GM03348 (cell line): Measurements from ENCODE around the gene CRACDL.
A peak's percentile ranks its signal among the peaks of the same experiment; 100 is the strongest.
"Not testable (repeated sequence)": the region's sequence is repeated elsewhere in the genome, so short reads cannot be mapped to it uniquely, and the experiment has no call there.

ENCODE experiments used
- DNase-seq: peaks from one replicate; pipeline ENCODE4 v3.0.0; 2012; ENCODE audit warnings: low spot score

The CRACDL gene

DNA sequence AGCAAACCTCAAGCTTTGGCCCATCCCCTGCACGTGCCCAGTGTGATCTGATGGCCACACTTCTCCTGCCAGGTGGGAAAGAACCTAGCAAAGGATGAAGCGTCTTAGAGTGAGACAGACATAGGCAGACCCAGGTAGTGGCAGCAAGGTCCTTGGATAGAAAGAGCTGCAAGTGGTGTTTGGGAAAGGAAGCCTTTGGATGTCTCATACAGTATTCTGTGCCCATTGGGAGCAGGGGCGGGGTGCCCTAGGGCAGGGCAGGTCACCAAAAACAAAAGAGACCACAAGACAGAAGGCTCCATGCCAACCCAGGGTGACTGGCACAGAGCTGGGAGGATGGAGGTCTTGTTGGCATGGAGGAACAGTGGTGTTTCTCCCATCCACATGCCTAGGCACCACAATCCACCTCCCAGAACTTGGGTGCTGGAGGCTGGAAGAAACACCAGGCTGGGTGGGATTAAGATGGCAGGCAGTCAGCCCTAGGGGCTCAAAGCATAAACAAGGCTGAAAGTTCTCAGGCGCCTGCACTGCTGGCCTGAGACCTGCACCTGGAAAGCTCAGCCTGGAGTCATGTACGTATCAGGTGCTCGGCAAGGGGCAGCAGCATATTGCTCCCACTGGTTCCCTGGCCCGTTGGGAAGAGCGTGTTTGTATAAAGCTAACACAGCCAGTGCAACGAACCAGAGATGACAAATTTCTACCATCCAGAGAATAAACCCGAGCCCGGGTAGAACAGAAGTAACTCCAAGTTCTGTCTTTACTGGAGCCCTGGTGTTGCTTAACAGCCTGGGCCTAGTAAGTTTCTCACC is 52.9 kb downstream of the CRACDL start:
- DNase-seq, result no peak

DNA sequence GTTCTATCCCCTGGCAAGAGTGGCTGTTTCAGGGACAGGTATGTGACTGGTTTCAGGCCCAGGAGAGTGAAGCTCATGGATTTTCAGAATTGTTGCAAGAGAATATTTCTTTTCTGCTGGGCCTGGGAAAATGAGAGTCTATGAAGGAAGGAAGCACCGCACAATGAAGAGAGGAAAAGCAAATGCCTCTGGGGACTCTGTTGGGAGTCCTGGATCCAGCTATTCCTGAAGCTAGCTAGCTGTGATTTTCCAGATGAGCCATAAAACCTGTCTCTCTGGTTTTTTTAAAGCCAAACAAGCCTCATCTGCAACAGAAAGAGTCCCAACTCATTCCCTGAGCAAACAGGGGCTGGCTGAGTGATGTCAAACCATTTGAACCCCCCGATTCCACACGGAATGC is 53.7 kb downstream of the CRACDL start:
- DNase-seq, result no peak

DNA sequence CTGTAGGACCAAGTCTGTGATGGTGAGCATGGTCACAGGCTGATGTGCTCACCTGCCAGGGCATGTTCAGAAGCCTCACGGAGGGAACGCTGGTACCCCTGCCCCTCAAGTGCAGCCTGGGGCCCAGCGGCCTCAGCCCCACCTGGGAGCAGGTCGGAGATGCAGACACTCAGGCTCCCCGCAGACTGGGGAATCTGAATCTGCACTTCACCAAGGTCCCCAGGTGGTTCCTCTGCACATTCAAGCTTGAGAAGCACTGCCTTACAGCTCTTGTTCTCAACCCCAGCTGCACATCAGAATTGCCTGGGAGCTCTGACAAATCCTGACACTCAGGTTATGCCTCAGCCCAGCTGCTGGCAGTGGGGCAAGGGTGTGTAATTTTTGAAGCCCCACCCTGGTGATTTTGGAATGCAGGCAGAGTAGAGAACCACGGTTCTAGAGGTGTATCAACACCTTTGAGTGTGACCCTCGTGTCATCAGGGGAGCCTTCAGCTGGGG is 54.8 kb downstream of the CRACDL start:
- DNase-seq, result no peak

DNA sequence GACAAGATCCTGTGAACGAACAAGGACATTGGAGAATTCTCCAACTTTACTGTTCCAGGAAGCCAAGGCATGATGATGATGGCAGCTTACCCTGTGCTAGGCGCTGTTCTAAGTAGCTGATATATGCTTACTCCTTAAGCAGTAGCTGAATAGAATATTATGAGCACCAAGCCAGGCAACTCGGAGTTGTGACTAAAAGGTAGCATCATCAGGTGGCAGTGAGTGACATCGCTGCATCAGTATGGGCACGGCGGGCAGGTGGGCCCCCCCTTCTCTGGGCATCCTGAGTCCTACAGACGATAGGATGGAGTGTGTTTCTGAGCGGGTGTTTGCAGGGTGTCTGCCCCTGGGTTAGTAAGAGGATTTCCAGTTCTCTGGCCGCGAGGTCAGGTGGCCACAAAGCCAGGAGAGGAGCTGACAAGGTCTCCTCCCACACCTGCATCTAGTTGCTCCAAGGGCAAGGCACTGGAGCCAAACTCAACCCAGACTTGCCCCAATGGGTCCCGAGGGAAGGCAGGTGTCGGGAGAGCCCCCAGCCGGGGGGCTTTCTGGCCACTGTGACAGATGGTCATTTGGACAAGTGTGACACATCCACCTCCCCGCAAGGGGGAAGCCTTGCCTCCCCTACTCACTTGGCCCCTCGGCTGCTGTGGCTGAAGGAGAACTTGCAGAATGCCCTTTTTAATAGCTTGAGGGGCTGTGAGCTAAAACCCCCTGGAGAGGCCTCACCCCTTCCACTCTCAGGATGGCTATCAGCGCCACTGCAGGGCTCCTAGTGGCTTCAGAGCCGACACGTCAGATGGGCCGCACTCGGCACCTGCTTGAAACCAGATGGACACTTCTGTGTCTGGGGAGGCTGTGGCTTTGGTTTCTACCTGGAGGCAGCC is 55.5 kb downstream of the CRACDL start:
- DNase-seq, result peak; percentile 5

DNA sequence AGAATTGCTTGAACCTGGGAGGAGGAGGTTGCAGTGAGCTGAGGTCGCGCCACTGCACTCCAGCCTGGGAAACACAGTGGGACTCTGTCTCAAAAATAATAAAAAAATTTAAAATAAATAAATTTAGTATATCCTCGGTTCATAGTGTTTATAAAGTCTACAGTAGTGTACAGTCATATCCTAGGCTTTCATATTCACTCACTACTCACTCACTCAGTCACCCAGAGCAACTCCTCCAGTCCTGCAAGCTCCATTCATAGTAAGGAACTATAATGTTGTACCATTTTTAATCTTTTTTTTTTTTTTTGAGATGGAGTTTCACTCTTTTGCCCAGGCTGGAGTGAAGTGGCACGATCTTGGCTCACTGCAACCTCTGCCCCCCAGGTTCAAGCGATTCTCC is 58.4 kb downstream of the CRACDL start:
- not testable (repeated sequence) for DNase-seq

DNA sequence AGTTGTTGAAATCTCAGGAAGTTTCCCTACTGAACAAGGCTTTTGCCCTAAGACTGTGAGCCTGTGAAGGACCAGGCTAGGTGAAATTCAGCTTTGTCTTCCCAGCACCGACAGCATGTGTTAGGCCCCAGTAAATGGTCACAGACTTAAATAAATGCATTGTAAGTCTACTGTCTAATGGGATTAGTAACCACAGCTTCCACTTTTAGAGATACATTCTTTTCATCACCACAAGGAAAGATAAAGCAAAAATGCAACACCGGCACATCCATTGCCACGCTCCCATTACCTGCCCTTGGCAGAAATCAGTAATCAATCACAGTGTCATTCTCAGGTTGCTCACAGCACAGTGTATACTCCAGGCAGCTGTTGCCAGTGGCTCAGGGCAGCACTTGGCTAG is 59.3 kb downstream of the CRACDL start:
- DNase-seq, result peak; percentile 1

DNA sequence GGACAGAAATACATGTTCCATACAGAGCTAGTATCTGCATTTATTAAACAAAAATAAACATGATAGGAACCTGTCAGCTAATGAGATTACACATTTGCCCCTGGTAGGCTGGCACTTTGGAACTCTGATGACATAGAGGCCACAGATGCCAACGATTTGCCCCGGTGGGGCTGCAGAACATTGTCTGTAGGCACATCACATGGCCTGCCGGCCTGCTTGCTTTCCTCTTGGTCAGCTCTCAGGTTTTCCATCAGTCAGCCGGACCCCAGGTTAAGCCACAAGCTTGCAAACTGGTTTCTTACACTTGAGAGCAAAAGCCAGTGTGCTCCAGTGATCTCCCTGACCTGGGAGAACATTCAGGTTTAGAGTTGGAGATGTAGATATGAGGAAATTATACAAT is 60.3 kb downstream of the CRACDL start:
- no peak for DNase-seq

DNA sequence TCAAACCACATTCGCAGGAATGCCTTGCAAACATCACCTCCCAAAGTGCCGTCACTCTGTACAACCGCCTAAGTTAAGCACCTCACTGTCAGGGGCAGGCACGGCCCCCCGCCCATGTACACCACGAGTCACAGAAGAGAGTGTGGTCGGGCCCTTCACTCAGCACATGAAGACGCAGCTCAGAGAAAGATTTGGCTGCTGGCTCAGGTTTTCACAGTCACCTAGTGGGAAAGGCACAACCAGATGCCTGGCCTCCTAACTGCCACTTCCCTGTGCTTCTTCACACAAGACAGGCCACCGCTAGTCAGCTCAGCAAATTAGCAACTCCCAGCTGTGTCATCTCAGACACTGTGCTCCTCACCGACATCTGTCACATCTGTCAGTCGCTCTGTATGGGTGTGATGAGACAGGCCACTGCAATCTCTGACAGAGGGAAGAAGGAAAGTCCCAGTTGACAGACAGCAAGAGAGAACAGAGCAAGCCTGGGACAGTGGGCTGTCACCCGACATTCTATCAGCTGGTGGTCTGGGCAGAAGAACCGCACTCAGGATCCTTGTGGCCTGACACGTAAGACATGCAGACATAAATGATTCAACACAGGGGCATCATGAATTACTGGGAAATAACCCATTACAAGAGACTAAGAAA is 60.8 kb downstream of the CRACDL start:
- peak; percentile 2 for DNase-seq

DNA sequence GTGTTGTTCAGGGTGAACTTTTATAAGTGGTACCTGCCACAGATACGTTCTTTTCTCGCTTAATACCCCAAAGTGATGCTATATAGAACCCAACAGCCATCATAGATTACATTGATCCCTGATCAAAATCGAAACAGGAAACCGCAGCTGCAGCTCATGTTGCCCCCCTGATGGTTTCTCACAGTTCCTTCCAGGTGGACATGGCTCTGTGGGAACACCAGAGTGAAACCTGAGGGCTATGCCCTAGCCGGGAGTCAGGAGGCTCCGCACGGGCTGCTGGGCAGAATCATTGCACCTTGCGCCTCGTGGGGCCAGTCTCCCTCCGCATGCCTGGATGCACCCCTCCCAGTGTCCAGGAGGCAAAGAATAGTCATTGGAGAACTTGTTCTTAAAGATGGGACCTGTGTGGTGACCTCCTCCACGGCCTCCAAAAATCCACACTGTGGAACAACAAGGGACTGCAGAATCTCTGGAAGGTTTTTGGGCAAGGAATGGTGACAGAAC is 61.8 kb downstream of the CRACDL start:
- DNase-seq, result no peak

DNA sequence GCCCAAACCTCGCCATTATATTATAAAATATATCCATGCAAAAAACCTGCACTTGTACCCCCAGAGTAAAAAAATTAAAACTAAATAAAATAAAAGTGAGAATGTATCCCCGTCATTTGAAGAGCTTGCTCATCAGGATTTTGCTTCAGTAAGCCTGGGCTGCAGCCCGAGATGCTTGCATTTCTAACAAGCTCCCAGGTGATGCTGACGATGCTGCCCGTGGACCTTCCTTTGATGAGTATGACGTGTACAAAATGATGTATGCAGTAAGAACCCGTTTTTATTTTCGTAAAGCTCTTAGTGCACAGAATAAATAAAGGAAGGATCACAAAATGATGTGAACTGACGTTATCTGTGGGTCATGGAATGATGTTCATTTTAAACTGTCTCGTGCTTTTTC is 63.5 kb downstream of the CRACDL start:
- no peak for DNase-seq

DNA sequence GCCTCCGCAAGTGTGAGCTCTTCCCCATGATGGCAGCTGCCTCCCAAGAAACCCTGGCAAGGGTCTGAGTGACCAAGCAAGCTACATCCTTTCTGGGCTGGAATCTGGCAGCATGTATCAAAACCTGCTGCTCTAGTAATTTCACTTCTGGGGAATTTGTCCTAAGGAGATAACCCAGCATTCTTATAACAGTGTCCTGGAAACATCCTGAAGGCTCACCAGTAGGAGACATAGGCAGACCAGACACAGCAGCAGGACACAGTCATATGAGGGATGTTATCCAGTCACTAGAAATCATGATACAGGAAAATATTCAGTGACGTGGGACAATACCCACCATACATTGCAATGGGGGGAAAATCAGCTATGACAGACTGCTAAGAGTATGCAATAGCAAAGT is 64.5 kb downstream of the CRACDL start:
- DNase-seq, result no peak

DNA sequence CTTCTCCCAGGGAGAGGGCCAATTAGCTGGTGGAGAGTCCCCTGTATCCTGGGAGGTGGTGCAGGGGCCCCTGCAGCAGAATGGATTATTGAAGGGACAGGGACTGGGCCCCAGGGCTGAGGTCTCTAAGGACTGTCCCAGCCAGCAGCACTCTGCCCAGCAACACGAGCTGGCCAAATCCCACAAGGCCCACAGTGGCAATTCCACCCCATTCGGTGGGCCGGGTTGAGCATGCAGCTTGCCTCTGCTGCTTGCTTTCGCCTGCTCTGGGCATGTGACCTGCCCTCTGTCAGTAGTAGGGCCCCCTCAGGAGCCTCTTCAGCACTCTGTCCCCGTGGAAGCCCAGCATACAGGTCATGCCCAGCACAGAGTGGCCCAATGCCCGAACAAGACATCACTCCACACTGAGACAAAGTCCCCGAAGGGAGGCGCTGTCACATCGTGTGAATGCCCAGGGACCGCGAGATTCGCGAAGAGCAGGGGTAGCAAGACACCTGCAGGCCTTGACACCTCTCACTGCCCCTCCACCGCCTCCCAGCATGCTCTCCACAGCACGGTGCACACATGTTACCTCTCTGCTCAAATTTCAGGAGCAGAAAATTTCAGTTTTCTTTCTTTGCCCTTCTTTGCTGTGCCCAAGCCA is 65.4 kb downstream of the CRACDL start:
- DNase-seq, result no peak

DNA sequence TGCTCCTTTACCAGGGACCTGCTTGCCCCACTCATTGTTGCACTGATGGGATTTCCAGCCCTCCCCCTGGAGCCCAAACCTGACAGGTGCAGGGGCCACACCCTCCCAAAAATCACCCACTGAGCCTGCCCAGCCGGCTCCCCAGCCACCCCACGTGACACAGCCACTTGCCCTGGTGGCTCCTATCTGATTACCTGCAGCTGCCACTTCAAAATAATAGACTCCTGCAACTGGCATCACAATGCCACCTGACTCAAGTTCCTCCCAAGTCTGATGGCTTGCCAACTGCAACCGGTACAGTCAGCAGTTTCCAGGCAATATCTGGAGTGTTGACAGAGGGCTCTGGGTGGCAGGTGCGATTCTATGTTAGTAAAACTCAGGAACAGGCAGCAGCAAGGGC is 66.2 kb downstream of the CRACDL start:
- DNase-seq, result no peak

DNA sequence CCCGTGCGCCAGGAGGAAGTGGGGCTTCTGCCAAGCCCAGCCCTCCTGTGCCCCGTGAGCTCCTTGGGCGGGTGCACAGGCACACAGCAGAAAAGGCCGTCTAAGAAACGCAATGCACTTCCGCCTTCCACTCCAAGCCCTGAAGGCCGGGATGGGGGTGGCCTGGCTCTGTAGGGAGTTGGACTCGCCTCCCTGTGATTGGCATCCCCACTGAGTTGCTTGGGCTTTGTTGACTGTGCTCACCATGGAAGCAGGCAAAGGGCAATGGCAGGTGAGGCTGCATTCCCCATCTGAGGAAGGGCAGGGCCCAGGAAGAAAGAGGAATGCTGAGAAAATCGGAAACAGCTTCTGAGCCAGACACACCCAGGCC is 66.8 kb downstream of the CRACDL start:
- no peak for DNase-seq

DNA sequence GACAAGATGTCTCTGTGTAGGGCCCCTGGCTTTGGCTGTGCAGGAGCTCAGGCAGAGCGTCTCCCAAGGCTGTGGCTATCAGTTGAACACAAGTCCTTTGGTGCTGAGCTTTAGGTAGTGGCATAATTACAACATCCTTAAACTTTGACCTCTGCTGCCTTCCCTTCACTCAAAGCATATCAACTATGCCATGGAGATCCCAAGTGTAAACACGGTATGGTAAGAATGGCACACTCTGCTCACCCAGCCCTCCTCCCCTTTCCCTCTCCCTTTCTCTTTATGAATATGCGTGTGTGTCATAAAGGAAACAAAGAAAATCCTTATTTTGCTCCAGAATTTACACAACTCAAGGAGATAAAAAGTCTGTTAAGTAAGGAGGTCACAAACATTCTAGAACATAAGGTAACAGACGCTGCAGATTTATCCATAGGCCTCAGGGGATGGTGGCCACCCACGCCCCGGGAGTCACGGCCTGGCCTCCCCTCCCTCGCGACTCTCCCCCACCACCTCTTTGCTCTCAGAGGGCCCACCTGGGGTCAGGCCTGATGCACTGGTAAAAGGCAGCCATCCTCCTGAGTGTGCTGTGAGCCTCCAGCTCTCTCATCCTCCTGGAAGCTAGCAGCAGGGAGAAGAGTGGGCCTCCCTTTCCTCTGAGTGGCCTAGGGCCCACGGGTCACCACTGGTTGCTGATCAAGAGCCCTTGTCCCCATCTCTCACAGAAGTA is 67.3 kb downstream of the CRACDL start:
- no peak for DNase-seq

DNA sequence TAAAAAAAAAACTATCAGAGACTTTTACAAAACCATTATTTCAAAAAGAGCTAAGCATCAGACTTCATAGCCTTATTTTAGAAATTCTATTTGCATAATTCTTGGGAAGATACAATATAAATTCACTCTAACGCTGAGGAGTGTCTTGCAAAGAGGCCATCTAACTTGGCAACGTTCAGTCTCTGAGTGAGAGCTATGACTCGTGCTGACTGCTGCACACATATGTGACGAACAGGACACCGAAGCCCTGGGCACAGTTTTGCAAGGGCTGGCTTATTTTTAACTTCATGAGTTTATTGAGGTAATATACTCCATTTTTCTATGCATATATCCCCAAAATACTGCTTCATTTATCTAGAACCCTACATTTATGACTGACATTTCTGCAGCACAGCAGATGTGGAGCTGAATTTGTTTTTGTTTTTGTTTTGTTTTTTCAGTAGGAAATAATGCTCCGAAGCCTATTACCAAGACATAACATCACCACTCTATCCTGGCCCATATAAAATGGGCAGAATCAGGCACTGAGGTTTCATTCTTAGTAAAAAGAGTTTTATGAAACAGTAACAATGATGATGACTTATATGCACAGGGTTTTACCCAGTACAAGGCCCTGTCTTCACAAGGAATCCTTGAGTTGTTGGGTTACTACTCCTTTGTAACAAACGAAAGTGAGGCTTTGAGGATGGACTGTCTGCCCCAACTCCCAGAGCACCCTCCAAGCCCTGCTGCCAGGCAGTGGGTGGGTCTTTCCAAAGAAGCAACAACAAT is 68.3 kb downstream of the CRACDL start:
- DNase-seq, result no peak

DNA sequence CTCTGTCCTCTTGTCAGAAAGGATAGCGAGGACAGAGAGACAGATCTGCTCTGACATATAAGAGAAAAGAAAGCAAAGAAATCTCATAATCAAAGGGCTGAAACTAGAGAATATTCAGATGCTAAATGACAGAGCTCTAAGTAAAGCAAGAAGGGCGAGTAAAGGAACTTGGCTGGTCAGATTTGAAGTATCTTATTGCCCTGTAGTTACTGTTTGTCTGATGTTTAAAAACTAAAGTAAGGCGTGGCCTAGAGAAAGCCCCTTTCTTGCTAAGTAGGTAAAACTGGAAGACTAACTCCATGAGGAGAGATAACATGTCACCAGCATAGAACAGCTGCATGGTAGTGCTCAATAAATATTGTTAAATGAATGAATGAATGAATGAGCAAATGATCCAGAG is 70.0 kb downstream of the CRACDL start:
- no peak for DNase-seq

DNA sequence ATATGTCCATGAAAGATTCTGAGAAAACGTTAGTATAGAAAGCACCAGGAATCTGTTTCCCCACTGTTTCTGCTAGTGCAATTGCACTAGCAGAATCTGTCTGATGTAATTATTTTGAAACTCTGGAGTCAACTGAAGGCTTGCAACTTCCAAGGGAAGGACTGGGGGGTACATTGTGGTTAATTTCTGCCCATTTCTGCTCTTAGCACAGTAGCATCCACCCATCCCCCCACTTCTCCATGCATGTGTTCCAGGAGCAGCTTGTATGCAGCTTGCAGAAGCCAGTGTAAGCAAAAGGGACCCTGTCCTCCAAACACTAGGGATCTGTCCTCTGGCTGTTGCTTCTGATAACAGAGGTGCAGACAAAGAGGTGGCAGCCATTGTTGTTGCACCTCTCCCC is 74.4 kb downstream of the CRACDL start:
- DNase-seq, result no peak

DNA sequence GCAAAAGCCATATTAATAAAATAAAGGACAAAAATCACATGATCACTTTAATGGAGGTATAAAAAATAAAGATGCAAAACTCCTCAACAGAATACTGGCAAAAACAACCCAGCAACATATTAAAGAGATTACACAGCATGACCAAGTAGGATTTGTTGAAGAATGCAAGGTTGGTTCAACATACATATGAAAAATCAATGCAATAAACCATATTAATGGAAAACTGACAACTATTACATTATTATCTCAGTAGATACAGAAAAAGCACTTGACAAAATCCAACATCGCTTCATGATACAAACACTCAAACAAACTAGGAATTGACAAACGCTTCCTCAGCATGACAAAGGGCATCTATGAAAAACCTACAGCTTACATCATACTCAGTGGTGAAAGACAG is 76.7 kb downstream of the CRACDL start:
- DNase-seq, result no peak

DNA sequence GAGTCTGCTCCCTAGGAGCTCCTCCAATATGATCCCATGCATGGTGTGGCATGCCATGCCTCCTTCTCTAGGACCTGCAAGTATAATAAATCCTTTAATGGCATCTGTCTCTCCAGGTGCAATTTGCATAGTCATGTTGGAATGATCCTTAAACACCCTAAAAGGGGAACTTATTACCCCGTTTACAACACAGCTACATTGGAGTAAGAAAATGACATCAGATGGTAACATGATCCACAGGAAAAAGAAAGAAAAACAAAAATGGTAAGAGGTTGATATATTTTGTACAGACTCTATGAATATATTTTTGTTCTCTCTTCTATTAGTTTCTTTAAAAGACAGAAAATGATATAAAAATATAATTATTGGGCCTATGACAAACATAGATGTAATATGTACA is 79.0 kb downstream of the CRACDL start:
- no peak for DNase-seq

DNA sequence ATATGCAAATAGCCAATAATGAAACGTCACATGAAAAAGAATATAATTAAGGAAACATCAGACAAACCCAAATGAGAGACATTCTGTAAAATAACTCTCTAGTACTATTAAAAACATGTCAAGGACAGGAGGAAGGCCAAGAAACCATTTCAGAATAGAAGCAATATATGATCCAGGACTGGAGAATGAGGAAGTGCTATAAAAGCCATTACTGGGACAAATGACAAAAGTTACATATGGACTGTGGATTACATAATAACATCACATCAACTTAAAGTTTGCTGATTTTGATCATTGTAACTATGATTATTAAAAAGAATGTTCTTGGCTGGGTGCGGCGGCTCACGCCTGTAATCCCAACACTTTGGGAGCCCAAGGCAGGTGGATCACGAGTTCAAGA is 81.3 kb downstream of the CRACDL start:
- DNase-seq, result no peak
